Mesendoderm (in vitro differentiated cells): ENCODE data around the gene TSHZ2.
"Not testable (repeated sequence)": the region's sequence is repeated elsewhere in the genome, so short reads cannot be mapped to it uniquely, and the experiment has no call there.

Source experiments
- DNase-seq: peaks from one replicate; pipeline ENCODE4 v3.0.0; 2013
- H2AK5ac ChIP-seq: 2 replicates; pipeline ENCODE4 v1.6.1; 2013; ENCODE audit warnings: low read length, inconsistent platforms
- H2BK120ac ChIP-seq: 2 replicates; pipeline ENCODE4 v1.6.1; 2013; ENCODE audit warnings: low read depth, mild to moderate bottlenecking, low read length, moderate library complexity, mixed read lengths
- H2BK15ac ChIP-seq: replicated peaks from 2 replicates; pipeline ENCODE4 v1.6.1; 2013; ENCODE audit warnings: low read depth, mild to moderate bottlenecking, moderate library complexity
- H2BK5ac ChIP-seq: 2 replicates; pipeline ENCODE4 v1.6.1; 2013; ENCODE audit warnings: low read length, inconsistent platforms
- H3K18ac ChIP-seq: 2 replicates; pipeline ENCODE4 v1.6.1; 2013; ENCODE audit warnings: mild to moderate bottlenecking, low read length, mixed read lengths
- H3K23ac ChIP-seq: one replicate; pipeline ENCODE4 v1.6.1; 2013; ENCODE audit warnings: low read length
- H3K27ac ChIP-seq: 2 replicates; pipeline ENCODE4 v1.5.1; 2013; ENCODE audit warnings: low read depth, mild to moderate bottlenecking, inconsistent platforms, low read length, moderate library complexity
- H3K27me3 ChIP-seq: 2 replicates; pipeline ENCODE4 v1.6.1; 2013; ENCODE audit warnings: low read length, control low read depth, mild to moderate bottlenecking, inconsistent platforms; ENCODE audit not compliant: insufficient read depth, poor library complexity
- H3K36me3 ChIP-seq: 2 replicates; pipeline ENCODE4 v1.6.1; 2013; ENCODE audit warnings: low read length, inconsistent platforms; ENCODE audit not compliant: control insufficient read depth, insufficient read depth
- H3K4ac ChIP-seq: one replicate; pipeline ENCODE4 v1.6.1; 2013; ENCODE audit warnings: low read depth, mild to moderate bottlenecking, low read length, moderate library complexity
- H3K4me1 ChIP-seq: 2 replicates; pipeline ENCODE4 v1.6.1; 2013; ENCODE audit warnings: low read depth, low read length, inconsistent platforms; ENCODE audit not compliant: control insufficient read depth
- H3K4me2 ChIP-seq: 2 replicates; pipeline ENCODE4 v1.6.1; 2013; ENCODE audit warnings: low read length
- H3K4me3 ChIP-seq: 2 replicates; pipeline ENCODE4 v1.5.1; 2013; ENCODE audit warnings: mild to moderate bottlenecking, low read length
- H3K56ac ChIP-seq: one replicate; pipeline ENCODE4 v1.6.1; 2013; ENCODE audit warnings: low read length
- H3K79me1 ChIP-seq: 2 replicates; pipeline ENCODE4 v1.6.1; 2013; ENCODE audit warnings: low read length, inconsistent platforms
- H3K79me2 ChIP-seq: 2 replicates; pipeline ENCODE4 v1.6.1; 2013; ENCODE audit warnings: mild to moderate bottlenecking, low read length; ENCODE audit not compliant: control insufficient read depth, insufficient read depth
- H3K9ac ChIP-seq: 2 replicates; pipeline ENCODE4 v1.6.1; 2013; ENCODE audit warnings: low read length, inconsistent platforms
- H4K5ac ChIP-seq: one replicate; pipeline ENCODE4 v1.6.1; 2013; ENCODE audit warnings: low read length
- H4K8ac ChIP-seq: one replicate; pipeline ENCODE4 v1.6.1; 2013; ENCODE audit warnings: low read depth, mild to moderate bottlenecking, control low read depth, low read length, moderate library complexity
- WGBS: extraction: QIAGEN DNeasy Blood & Tissue Kit; methylation state at CpG from one replicate; pipeline ENCODE4 v1.1.7; 2013; ENCODE audit warnings: low lambda C conversion rate, missing lambda C conversion rate; ENCODE audit not compliant: insufficient coverage; ENCODE audit errors: extremely low coverage; 5-methylcytosine and 5-hydroxymethylcytosine counted together

TSHZ2 gene

DNA sequence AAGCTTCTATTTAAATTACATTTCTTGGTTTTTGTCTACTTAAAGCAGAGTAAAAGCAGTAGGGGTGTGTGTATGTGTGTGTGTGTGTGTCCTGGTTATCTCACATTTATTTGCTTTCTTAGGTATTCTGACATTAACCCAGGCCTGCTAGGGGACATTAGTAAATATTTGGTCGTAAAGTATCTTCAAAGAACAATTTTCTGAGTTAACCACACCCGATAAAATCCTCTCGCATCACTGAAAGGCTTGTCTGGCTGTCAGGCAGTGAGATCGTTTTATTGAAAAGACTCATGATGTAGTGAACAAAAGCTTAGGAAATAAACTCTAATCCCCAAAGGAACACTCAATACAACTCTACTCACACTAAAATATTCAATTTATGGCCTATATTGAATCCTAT, 543.6 kb downstream of the TSHZ2 start:
- H4K5ac ChIP-seq = no peak overlapping the region
- no CpG with 5 or more reads among the region's 4 CpGs for WGBS
- no peaks in the 10 kb centered on the region for H3K79me1 ChIP-seq
- H3K4me2 ChIP-seq = no peak overlapping the region
- no peak overlapping the region for H2AK5ac ChIP-seq
- no peaks in the 10 kb centered on the region for H3K27me3 ChIP-seq
- no peak overlapping the region for H3K4me3 ChIP-seq
- no peak overlapping the region for H3K9ac ChIP-seq
- H3K23ac ChIP-seq = no peak overlapping the region
- no peaks in the 10 kb centered on the region for H3K4me1 ChIP-seq
- no peak overlapping the region for H2BK15ac ChIP-seq
- H3K36me3 ChIP-seq = no peaks in the 10 kb centered on the region
- H3K27ac ChIP-seq = no peak overlapping the region
- H3K56ac ChIP-seq = no peak overlapping the region
- H3K79me2 ChIP-seq = no peaks in the 10 kb centered on the region
- no peak overlapping the region for H2BK120ac ChIP-seq
- H3K4ac ChIP-seq = no peak overlapping the region
- no peak overlapping the region for H2BK5ac ChIP-seq
- DNase-seq = no peak
- H4K8ac ChIP-seq = no peak overlapping the region
- H3K18ac ChIP-seq = no peak overlapping the region

- no peak overlapping the region for H3K18ac ChIP-seq
- H3K4me1 ChIP-seq = no peaks in the 10 kb centered on the region
- H3K36me3 ChIP-seq = no peaks in the 10 kb centered on the region
- H2BK15ac ChIP-seq = no peak overlapping the region
- H3K4me2 ChIP-seq = no peak overlapping the region
- no peak overlapping the region for H4K8ac ChIP-seq
- no peak overlapping the region for H2AK5ac ChIP-seq
- H3K4me3 ChIP-seq = no peak overlapping the region
- DNase-seq = no peak
- H3K4ac ChIP-seq = no peak overlapping the region
- H3K79me2 ChIP-seq = no peaks in the 10 kb centered on the region
- H3K9ac ChIP-seq = no peak overlapping the region
- H3K27me3 ChIP-seq = no peaks in the 10 kb centered on the region
- H3K79me1 ChIP-seq = no peaks in the 10 kb centered on the region
- no peak overlapping the region for H2BK5ac ChIP-seq
- no peak overlapping the region for H3K23ac ChIP-seq
- no CpG with 5 or more reads among the region's 13 CpGs for WGBS
- no peak overlapping the region for H3K56ac ChIP-seq
- H4K5ac ChIP-seq = no peak overlapping the region
- no peak overlapping the region for H2BK120ac ChIP-seq
- no peak overlapping the region for H3K27ac ChIP-seq
Measured at GRCh38 chr20:53517146-53517545, 545.0 kb downstream of the TSHZ2 start.

DNA sequence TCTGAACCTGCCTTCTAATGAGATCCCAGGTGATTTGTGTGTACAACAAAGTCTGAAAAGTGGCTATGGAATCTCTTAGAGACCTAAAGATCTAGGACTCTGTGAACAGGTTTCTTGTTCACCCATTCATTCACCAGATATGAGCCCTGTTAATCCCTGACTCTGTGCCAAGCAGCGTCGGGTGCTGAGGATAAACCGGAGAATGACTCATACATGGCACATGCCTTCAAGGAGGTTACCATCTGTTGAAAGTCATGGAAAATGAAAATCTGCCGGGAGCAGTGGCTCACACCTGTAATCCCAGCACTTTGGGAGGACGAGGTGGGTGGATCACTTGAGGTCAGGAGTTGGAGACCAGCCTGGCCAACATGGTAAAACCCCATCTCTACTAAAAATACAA, 549.3 kb downstream of the TSHZ2 start:
- H3K4me1 ChIP-seq, H3K4me3 ChIP-seq, H3K79me1 ChIP-seq, H3K27ac ChIP-seq, H3K36me3 ChIP-seq, H2AK5ac ChIP-seq, H3K27me3 ChIP-seq, H4K5ac ChIP-seq, DNase-seq, H3K9ac ChIP-seq, H2BK15ac ChIP-seq, H2BK120ac ChIP-seq, H3K23ac ChIP-seq, H3K56ac ChIP-seq, H3K4me2 ChIP-seq, H3K4ac ChIP-seq, H3K18ac ChIP-seq, H3K79me2 ChIP-seq, H2BK5ac ChIP-seq, H4K8ac ChIP-seq: not testable (repeated sequence)
- WGBS = no CpG with 5 or more reads among the region's 5 CpGs

- DNase-seq = no peak
- Histone ChIP-seq H3K36me3 (no peaks in the 10 kb centered on the region), H3K4me1 (no peaks in the 10 kb centered on the region), H3K4me3 (no peak overlapping the region), H3K27ac (no peak overlapping the region), H3K18ac (no peak overlapping the region), H3K56ac (no peak overlapping the region), H2BK15ac (no peak overlapping the region), H3K79me2 (no peaks in the 10 kb centered on the region), H3K4me2 (no peak overlapping the region), H3K9ac (no peak overlapping the region), H3K4ac (no peak overlapping the region), H4K5ac (no peak overlapping the region), H2AK5ac (no peak overlapping the region), H3K23ac (no peak overlapping the region), H3K27me3 (no peaks in the 10 kb centered on the region), H2BK5ac (no peak overlapping the region), H4K8ac (no peak overlapping the region), H3K79me1 (no peaks in the 10 kb centered on the region), H2BK120ac (no peak overlapping the region)
- no CpG with 5 or more reads among the region's 3 CpGs for WGBS
Measured at GRCh38 chr20:53522026-53522425, 549.9 kb downstream of the TSHZ2 start.

- Histone ChIP-seq H4K8ac (no peak overlapping the region), H3K56ac (no peak overlapping the region)
- no CpG with 5 or more reads among the region's 5 CpGs for WGBS
Measured at GRCh38 chr20:53522696-53523095, 550.5 kb downstream of the TSHZ2 start.

DNA sequence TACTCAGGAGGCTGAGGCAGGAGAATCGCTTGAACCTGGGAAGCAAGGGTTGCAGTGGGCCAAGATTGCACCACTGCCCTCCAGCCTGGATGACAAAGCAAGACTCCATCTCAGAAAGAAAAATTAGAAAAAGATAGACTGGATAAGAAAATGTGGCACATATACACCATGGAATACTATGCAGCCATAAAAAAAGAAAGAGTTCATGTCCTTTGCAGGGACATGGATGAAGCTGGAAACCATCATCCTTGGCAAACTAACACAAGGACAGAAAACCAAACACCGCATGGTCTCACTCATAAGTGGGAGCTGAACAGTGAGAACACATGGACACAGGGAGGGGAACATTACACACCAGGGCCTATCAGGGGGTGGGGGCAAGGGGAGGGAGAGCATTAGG, 551.5 kb downstream of the TSHZ2 start:
- DNase-seq, H4K8ac ChIP-seq: not testable (repeated sequence)
- no CpG with 5 or more reads among the region's 2 CpGs for WGBS

More at GRCh38 chr20:53522696-53523095, 550.5 kb downstream of the TSHZ2 start:
- no peak overlapping the region for H2BK5ac ChIP-seq
- no peak overlapping the region for H3K23ac ChIP-seq
- no peak overlapping the region for H2BK120ac ChIP-seq
- no peaks in the 10 kb centered on the region for H3K36me3 ChIP-seq
- no peak overlapping the region for H3K27ac ChIP-seq
- H3K18ac ChIP-seq = no peak overlapping the region
- no peak overlapping the region for H2BK15ac ChIP-seq
- H3K4me1 ChIP-seq = no peaks in the 10 kb centered on the region
- no peak overlapping the region for H3K4me3 ChIP-seq
- H3K4ac ChIP-seq = no peak overlapping the region
- no peak overlapping the region for H3K9ac ChIP-seq
- no peaks in the 10 kb centered on the region for H3K27me3 ChIP-seq
- no peak overlapping the region for H3K4me2 ChIP-seq
- H3K79me1 ChIP-seq = no peaks in the 10 kb centered on the region
- H3K79me2 ChIP-seq = no peaks in the 10 kb centered on the region
- no peak overlapping the region for H2AK5ac ChIP-seq
- no peak for DNase-seq
- H4K5ac ChIP-seq = no peak overlapping the region

More for the DNA sequence above, 551.5 kb downstream of the TSHZ2 start:
- not testable (repeated sequence) for H3K4me3 ChIP-seq, H3K4ac ChIP-seq, H3K36me3 ChIP-seq, H3K56ac ChIP-seq, H2AK5ac ChIP-seq, H3K79me1 ChIP-seq, H3K23ac ChIP-seq, H2BK5ac ChIP-seq, H3K18ac ChIP-seq, H3K79me2 ChIP-seq, H3K9ac ChIP-seq, H4K5ac ChIP-seq, H2BK15ac ChIP-seq, H3K27ac ChIP-seq, H3K4me1 ChIP-seq, H3K27me3 ChIP-seq, H3K4me2 ChIP-seq, H2BK120ac ChIP-seq
